Activated CD8-positive, alpha-beta memory T cell treated with anti-CD3 and anti-CD28 coated beads, Interleukin-2, amount 50 U/mL, for 1 hour (primary cell): Measurements from ENCODE around the gene ZNF653.
"Not testable (repeated sequence)": the region's sequence is repeated elsewhere in the genome, so short reads cannot be mapped to it uniquely, and the experiment has no call there.

Source experiments
- DNase-seq: peaks from one replicate; pipeline ENCODE4 v3.0.0-alpha.2; 2020; ENCODE audit errors: extremely low read depth

ZNF653 gene

DNA sequence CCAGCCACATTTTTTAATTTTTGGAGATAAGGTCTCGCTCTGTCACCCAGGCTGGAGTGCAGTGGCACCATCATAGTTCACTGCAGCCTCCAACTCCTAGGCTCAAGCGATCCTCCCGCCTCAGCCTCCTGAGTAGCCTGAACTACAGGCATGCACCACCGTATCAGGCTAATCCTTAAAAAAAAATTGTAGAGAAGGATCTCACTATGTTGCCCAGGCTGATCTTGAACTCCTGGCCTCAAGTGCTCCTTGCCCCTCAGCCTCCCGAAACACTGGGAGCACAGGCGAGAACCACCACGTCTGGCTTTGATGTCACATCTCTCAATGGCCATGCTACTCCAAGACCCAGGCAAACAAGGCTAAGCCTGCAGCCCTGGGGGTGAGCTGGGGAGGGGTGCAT, 49.0 kb downstream of the ZNF653 start:
- DNase-seq: no peak

DNA sequence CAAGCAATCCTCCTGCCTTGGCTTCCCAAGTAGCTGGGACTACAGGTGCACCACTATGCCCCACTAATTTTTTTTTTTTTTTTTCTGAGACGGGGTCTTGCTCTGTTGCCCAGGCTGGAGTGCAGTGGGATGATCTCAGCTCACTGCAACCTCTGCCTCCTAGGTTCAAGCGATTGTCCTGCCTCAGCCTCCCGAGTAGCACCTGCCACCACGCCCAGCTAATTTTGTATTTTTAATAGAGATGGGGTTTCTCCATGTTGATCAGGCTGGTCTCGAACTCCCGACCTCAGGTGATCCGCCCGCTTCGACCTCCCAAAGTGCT, 50.4 kb downstream of the ZNF653 start:
- DNase-seq: not testable (repeated sequence)

DNA sequence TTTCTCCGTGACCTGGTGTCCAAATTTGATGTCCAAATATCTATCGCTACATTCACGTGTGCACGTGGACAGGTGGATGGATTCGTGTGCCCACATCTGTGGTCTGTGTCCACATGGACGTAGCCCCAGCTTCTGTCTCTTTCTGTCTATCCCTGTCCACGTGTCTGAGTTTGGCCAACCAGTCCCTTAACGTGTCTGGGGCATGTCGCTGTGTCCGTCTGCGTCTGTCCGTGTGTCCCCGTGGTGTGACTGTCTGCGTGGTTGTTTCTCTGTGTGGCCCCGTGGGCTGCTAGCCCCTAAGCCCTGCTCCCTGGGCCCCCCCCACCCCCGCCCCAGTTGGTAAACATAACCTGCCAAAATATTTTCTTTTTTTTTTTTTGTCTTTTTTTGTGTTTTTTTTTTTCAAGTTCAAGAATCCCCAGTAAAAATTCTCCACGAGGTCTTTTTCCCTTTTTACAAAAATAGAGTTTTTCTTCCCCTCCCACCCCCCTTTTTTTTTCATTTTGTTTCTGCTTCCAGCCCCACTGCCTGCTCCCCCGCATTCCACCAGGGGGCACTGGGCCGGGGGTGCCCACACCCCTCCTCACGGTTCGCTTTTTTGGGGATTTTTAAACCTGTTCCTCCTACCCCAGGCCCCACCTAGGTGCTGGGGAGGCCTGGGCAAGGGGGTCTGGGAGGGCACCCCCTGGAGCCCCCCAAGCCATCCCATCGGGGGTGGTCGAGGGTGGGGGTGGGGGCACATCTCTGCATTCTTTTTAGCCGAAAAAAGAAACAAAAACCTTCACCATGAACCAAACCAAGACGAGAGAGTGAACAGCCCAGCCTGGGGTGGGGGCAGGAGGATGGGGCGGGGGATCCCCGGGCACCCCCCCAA, 51.9 kb downstream of the ZNF653 start:
- no peak for DNase-seq

DNA sequence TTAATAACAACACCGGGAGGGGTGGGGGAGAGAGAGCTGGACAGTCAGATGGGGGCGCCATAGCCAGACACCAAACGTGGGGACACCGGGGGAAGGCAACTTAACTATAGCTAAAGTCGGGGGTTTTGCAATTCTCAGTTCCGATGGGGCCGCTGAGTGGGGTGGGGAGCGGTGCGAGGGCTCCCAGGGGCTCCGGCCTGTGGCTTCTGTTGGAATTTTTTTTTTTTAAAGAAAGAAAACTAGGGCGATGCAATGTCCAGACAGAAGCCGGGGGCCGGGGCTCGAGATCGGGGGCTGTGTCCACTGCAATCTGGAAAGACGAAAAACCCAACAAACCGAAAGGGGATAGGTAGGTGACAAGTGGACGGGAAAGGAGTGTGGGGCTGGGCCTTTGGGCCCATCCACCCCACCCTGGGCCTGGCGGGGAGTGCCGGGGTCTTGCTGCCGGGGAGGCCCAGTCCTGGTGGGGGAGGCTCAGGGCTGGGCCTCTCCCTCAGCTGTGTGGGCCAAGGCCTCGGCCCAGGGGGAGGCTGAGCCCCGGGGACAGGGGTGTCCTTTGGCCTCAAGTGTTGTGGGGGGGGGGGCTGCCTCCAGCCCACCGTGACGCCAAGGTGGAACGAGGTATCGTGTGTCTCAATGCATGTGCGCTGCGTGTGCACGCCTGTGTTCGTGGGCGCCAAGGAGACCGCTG, 52.9 kb downstream of the ZNF653 start:
- no peak for DNase-seq

DNA sequence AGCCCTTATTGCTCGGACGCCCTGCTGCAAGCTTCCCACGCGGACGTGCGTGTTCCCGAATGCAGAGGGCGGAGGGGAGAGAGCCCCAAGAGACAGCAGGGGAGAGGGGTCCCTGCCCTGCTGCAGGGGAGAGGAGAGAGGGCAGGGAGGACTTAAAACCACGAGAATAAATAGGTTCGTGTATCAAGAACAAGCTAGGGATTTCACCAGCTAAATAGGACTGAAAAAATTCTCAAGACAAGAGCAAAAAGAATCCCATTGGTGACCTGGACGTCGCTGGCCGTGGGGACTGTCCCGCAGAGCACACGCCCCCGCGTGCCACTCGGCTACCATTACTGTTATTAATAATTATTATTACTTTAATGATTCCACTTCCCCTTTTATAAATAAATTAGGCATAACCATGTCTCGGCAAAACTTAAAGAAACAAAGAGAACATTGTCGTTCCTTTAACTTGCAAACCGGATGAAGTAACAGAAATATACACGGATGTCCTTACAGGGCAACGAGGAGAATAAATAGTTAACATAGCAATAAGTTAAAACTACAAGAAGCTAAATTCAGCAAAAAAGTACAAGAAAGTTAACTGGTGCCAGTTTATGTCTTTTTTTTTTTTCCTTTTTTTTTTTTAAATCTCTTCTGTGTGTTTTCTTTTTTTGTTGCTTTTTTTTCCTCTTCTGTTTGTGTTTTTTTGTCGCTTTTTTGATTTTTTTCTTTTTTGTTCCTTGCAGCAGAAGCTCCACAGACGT, 53.6 kb downstream of the ZNF653 start:
- DNase-seq: no peak

DNA sequence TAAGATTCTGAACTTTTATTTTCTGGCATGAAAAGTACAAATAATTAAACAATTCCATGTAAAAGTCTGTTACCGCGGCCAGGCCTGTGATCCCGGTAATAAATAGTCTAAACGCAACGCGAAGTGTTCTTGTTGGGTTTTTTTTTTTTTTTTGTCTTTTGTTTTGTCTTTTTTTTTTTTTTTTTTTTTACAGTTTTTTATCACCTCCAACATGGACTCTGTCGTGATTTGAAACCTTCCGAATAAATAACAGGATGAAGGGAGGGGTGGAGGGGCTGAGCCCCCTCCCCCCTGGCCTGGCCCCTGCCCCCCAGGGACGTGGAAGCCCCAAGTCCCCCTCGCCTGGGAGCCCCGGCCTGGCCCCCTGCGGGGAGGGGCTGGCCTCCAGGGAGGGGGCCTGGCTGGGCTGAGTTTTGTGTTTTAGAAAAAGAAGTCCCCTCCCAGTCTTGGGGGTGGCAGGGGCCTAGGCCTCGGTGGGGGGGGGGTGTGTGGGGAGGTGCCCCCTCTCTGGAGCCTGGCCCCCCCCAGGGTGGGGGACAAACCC, 54.2 kb downstream of the ZNF653 start:
- no peak for DNase-seq

DNA sequence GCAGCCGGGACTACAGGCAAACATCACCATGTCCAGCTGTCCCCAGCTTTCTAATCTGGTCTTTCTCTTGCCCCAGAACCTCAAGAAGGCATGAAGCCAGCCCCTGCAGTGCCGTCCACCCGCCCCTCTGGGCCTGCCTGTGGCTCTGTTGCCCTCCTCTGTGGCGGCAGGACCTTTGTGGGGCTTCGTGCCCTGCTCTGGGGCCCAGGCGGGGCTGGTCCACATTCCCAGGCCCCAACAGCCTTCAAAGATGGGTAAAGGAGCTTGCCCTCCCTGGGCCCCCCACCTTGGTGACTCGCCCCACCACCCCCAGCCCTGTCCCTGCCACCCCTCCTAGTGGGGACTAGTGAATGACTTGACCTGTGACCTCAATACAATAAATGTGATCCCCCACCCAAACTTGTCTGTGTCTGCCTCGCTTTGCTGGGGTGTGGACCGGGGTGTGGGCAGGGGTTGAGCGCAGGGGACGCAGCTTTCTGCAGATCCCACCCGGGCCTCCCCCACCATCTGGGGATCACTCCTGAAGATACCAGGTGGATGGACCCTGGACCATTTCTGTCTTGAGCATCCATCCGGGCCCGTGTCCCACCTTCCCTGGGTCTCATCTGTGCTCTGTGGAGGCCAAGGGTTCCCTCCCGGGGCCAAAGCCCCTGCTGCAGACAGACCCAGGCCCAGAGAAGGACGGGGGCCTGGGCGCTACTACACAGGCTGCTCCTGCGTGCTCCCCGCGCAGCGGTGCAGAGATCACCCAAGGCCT, 54.9 kb downstream of the ZNF653 start:
- no peak for DNase-seq

DNA sequence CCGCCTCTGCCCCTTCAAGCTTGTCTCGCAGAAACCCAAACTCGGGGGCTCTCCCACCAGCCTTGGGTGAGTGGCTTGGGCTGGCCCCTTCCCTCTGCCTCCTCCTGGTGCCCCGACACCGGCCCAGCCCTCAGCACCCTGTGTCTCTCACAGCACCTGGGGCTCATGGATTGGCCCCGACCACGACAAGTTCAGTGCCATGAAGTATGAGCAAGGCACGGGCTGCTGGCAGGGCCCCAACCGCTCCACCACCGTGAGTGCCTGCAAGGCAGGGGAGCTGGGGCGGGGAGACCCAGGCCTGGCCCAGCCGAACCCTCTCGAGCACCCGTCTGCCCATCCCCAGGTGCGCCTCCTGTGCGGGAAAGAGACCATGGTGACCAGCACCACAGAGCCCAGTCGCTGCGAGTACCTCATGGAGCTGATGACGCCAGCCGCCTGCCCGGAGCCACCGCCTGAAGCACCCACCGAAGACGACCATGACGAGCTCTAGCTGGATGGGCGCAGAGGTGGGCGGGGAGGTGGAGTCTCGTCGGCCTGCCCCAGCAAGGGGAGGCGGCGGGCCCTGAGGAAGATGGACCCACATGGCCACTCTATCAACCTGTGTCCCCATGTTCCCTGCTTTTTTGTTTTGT, 56.6 kb downstream of the ZNF653 start:
- DNase-seq: no peak

DNA sequence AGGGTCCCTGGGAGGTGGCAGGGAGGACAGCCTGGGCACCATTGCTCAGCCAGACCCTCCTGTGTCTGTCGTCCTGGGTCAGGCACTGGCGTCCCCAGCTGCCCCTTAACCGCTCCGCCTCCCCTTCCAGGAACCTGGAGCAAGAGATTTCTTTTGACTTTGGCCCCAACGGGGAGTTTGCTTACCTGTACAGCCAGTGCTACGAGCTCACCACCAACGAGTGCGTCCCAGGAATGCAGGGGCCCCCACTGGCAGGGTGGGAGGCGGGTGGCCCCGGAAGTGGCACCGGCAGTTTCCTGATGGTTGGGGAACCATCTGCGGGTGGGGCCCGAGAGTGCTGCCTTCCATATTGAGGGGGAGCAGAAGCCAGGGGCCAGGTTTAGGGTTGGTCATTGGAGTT, 57.2 kb downstream of the ZNF653 start:
- no peak for DNase-seq

DNA sequence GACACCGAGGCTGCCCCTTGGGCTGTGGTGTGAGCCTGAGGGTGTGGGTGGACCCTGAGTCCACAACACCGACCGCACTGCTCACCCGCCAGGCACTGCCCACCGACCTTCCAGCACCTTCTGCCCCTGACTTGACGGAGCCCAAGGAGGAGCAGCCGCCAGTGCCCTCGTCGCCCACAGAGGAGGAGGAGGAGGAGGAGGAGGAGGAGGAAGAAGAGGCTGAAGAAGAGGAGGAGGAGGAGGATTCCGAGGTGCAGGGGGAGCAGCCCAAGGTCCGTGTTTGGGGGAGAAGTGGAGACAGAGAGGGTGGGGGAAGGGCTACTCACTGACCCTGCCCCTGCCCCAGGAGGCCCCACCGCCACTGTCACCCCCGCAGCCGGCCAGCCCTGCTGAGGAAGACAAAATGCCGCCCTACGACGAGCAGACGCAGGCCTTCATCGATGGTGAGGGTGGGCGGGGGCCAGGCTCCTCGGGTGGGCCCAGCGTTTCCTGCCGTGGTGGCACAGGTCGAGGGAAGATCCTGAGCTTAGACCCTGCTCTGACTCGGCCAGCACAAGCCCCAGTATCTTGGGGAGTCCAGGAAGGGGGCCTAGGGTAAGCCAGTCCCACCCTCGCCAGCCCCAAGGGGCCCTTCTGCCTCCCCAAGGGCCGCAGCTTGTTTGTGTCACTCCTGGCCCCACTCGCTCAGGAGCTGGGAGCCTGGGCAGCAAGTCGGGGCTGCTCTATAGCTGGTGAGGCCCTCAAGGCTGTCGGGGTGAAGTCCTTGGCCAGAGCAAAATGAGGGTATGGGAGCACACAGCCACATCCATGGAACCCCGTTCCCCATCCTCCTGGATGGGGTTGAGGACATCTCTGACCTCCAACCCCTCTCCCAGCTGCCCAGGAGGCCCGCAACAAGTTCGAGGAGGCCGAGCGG, 58.0 kb downstream of the ZNF653 start:
- no peak for DNase-seq

DNA sequence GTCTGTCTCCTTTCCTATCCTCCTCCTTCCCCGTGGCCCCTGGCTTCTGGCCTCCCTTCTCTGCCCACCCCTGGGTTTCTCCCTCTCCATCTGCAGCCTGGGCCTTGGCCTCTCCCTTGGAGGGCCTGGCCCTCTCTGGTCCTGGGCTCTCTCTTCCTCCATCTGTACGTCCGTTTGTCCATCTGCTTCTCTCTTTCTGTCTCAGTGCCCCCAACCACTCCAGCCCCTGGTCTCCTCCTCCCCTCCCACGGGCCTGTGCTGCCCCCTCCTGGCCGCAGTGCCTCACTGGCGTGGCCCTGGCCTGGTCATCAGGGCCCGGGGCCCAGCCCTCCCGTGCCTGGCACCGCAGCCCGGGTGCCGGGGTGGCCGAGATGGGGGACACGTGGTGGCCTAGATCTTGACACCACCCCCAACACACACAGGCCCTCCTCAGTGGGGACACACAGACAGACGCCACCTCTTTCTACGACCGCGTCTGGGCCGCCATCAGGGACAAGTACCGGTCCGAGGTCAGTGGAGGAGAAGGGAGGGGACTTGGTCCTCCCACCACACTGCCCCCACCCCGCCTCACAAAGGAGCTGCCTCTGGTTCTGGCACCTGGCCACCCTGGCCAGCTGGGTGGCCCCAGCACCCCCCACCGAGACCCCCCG, 58.9 kb downstream of the ZNF653 start:
- DNase-seq: no peak

DNA sequence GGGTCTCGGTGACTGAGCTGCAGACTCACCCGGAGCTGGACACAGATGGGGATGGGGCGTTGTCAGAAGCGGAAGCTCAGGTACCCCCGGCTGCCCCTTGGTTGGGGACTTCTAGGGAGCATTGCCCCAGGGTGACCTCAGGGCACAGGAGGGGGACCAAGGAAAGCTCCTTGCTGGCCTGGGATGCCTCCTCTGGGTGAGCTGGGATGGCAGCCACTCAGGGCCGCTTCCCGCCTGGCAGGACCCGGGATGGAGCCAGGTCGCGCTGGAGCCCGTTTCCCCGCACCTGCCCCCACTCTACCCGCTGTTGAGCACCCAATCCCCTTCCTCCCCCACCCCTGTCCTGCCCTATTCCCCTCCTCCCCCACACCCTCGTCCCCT, 59.4 kb downstream of the ZNF653 start:
- DNase-seq: no peak

DNA sequence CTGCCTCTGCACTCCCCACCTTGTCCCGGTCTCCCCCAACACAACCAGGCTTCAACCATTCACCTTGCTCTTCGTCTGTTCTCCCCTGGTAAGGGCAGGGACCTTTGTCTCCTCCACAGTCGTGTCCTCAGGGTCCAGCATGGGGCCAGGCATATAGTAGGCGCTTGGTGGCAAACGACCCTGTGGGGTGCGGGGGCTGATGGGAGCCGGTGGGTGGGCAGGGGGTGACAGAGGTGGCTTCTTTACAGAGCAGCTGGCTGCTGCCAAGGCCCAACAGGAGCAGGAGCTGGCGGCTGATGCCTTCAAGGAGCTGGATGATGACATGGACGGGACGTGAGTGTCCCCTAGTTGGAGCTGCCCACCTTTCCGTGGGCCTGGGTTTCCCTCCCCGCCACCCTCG, 60.5 kb downstream of the ZNF653 start:
- no peak for DNase-seq

DNA sequence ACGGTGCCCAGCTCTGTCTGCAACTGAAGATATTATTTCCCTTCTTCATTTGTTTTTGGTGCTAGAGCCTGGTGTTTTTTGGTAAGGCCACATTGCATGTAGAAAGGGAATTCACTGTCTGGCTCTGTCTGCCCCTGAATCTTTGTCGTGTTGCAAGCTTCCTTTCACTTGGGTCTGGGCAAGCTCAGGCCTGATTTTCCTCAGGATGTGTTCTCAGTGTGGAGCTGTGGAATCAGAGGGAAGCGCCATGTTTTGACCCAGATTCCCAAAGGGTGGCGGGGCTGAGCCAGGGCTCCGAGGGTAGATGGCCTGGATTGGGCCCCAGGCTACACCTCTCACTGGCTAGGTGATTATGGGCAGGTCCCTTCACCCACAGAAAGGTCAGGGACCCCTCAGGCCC, 61.6 kb downstream of the ZNF653 start:
- DNase-seq: no peak

DNA sequence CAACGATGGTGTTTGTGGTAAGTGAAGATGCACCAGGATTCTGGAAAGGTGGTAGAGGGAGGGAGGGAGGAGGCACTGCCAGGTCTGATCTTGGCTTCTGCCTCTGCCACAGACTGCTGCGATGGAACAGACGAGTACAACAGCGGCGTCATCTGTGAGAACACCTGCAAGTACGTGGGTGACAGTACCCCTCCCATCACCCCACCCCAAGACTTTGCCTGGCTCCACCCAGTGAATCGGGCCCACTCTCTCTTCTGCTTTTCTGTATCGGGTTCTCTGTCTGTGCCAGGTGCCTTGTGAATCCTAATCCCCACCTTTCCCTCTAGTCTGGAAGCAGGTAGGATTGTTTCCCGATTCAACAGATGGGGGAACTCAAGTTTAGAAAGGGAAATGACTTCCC, 67.7 kb downstream of the ZNF653 start:
- DNase-seq: no peak

DNA sequence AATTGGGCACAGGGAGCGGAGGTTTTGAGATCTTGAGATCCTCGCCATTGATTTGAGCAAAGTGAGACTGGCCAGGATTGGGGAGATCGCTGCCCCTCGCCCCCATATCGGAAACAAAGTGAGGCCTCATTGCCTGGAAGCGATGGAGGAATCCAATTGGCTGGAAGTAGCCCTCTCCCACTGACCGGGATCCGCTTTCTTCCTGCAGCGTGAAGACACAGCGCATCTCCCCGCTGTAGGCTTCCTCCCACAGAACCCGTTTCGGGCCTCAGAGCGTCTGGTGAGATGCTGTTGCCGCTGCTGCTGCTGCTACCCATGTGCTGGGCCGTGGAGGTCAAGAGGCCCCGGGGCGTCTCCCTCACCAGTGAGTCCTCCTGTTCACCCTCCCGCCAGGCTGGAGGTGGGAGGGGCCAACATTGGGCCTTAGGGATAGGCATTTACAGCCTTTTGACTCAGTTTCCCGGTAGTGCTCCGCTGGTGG, 69.8 kb downstream of the ZNF653 start:
- no peak for DNase-seq

DNA sequence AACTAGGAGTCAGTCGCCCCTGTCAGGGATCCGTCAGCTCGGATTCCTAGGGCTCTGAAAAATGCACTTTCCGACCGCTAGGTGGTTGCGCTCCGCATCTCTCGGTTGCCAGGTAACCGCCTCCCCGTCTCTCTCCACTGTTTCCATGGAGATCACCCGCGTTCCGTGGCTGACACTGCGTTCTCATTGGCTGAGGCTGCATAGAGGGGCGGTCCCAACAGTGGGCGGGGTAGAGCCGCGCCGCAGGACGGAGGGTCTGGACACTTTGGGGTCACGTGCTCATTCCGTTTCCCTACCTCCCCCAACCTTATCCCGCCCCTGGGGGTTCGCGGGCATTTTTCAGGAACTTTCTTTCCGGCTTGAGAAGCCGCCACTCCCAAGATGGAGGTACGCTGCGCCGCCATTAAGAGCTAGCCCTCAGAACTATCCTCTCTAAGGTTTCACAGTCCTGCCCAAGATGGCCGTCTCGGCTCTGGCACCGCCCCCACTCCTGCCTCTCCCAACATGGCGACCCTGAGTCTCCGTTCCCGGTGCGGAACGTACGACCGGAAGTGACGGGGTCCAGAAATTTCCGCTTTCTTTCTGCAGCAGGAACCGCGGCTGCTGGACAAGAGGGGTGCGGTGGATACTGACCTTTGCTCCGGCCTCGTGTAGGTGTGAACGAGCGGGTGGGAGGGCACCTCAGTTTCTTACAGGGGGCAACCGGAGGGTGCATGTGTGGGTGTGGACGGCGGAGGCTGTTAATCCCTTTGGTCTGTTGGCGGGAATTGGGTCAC, 70.4 kb downstream of the ZNF653 start, which contains the start of the genes ODAD3 and PRKCSH:
Gene ODAD3 (minus strand): TSS at position 65 of the 776 bp plus-strand sequence. CDS start 105 bp downstream, outside the sequence.
Gene PRKCSH (plus strand): TSS at position 579 of the 776 bp plus-strand sequence. CDS start 483 bp downstream, outside the sequence.
- peak; percentile 95 for DNase-seq

DNA sequence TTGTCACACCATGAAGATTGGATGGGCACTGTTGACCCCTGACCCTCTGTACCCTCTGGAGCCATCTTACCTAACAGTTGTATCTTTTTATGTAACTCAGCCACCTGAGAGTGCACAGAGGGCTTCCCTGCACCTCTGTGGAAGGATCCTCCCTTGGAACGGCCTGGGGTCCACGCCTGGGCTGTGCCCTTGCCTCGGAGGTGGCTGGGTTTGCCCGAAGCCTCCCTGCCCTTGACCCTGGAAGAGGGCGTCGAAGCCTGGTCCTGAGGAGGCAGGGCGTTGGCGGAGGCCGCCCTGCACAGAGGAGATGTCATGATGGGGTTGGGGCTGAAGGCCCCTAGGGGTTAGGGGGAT, 71.0 kb downstream of the ZNF653 start:
- DNase-seq: no peak

DNA sequence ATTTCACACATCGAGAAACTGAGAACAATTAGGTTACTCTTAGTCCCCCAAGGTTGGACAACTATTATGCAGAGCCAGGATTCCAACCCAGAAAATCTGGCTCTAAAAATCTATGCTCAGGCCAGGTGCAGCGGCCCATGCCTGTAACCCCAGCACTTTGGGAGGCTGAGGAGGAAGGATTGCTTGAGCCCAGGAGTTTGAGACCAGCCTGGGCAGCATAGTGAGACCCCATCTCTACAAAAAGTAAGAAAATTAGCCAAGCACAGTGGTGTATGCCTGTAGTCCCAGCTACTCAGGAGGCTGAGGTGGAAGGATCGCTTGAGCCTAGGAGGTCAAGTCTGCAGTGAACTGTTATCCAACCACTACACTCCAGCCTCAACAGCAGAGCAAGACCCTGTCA, 72.1 kb downstream of the ZNF653 start:
- not testable (repeated sequence) for DNase-seq
